Liver (tissue), 2 donors: ENCODE results near the gene SMPD3.

Experiments used
- RAD21 ChIP-seq, 2 donors: IDR thresholded peaks; 2 replicates each; pipeline ENCODE4 v1.6.1; 2016; ENCODE audit warnings: antibody characterized with exemption in 2 of 2, mild to moderate bottlenecking in 2 of 2
- REST ChIP-seq: IDR thresholded peaks from 2 replicates; pipeline ENCODE4 v1.6.1; 2016; ENCODE audit warnings: antibody characterized with exemption, mild to moderate bottlenecking
- donor health status: healthy.

- TF ChIP-seq REST: no peak
- TF ChIP-seq RAD21 (IDR thresholded peaks at IDR 0.05): no peak
These were observed 72.3 kb downstream of the SMPD3 start for GRCh38 chr16:68375801-68376536.
